ENCODE results near the gene SLC5A9.
"Not testable (repeated sequence)": the region's sequence is repeated elsewhere in the genome, so short reads cannot be mapped to it uniquely, and the experiment has no call there.

The SLC5A9 gene

GRCh38 chr1:48291421-48291820 lies 68.9 kb downstream of the SLC5A9 start:
- DNase-seq (ENCODE audit: low spot score) = no peak
- TF ChIP-seq CTCF (IDR thresholded peaks at IDR 0.05; ENCODE audit: extremely low read depth, insufficient read depth, missing control alignments) = no peak
- in situ Hi-C loops (cut with MboI; ENCODE audit: low pct_unique_long_range_greater_than_20kb, low sequenced_read_pairs, unreplicated experiment) = no loop called here

- DNase-seq (ENCODE audit: low spot score) = no peak
- no peak for TF ChIP-seq CTCF (IDR thresholded peaks at IDR 0.05; ENCODE audit: extremely low read depth, insufficient read depth, missing control alignments)
- in situ Hi-C loops (cut with MboI; ENCODE audit: low pct_unique_long_range_greater_than_20kb, low sequenced_read_pairs, unreplicated experiment) = no loop called here
Measured at GRCh38 chr1:48292706-48293105, 70.2 kb downstream of the SLC5A9 start.

- DNase-seq (ENCODE audit: low spot score); in situ Hi-C loops (cut with MboI; ENCODE audit: low pct_unique_long_range_greater_than_20kb, low sequenced_read_pairs, unreplicated experiment): not testable (repeated sequence)
Measured at GRCh38 chr1:48294094-48294493, 71.6 kb downstream of the SLC5A9 start.

GRCh38 chr1:48294656-48295055 lies 72.1 kb downstream of the SLC5A9 start:
- TF ChIP-seq CTCF (IDR thresholded peaks at IDR 0.05; ENCODE audit: extremely low read depth, insufficient read depth, missing control alignments) = no peak
- in situ Hi-C loops (cut with MboI; ENCODE audit: low pct_unique_long_range_greater_than_20kb, low sequenced_read_pairs, unreplicated experiment) = no loop called here
- no peak for DNase-seq (ENCODE audit: low spot score)

All from GM13977 (cell line).